ENCODE data around the gene DDX20.

DNA sequence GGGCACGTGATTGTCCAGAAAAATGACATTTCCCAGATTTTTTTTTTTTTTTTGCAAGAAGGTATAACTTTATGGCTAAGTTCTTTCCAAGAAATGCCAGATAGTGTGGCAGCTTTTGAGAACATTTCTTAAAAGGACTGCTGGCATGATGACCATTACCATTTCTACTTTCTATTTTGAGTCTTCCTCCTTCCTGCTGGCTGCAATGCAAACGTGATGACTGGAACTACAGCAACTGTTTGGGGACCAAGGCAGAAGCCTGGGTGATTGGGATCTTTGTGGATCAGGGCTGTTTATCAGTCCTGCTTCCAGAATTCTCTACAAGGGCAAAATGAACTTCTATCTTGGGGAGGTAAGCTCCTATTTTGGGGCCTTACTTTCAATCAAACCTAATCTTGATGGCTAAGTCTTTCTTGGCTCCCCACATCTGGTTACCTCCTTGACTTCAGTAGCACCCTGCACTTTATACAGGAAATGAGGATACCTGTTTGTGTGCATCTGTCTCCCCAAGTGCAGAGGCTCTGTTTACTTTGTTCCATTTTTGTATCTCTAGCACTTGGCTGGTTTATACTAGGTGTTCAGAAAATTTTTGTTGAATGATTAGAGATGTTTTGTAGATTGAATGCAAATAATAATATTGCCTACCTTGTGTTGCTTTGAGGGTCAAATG lies 3.7 kb upstream of the DDX20 start:
- TF ChIP-seq, protein P1, sequence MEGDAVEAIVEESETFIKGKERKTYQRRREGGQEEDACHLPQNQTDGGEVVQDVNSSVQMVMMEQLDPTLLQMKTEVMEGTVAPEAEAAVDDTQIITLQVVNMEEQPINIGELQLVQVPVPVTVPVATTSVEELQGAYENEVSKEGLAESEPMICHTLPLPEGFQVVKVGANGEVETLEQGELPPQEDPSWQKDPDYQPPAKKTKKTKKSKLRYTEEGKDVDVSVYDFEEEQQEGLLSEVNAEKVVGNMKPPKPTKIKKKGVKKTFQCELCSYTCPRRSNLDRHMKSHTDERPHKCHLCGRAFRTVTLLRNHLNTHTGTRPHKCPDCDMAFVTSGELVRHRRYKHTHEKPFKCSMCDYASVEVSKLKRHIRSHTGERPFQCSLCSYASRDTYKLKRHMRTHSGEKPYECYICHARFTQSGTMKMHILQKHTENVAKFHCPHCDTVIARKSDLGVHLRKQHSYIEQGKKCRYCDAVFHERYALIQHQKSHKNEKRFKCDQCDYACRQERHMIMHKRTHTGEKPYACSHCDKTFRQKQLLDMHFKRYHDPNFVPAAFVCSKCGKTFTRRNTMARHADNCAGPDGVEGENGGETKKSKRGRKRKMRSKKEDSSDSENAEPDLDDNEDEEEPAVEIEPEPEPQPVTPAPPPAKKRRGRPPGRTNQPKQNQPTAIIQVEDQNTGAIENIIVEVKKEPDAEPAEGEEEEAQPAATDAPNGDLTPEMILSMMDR (conservative IDR thresholded peaks at IDR 0.05): no peak
- TF ChIP-seq EZH2 (IDR thresholded peaks at IDR 0.05; ENCODE audit: low read depth): no peak

All from PC-9 (cell line).